Measurements from ENCODE around the gene TTL.

DNA sequence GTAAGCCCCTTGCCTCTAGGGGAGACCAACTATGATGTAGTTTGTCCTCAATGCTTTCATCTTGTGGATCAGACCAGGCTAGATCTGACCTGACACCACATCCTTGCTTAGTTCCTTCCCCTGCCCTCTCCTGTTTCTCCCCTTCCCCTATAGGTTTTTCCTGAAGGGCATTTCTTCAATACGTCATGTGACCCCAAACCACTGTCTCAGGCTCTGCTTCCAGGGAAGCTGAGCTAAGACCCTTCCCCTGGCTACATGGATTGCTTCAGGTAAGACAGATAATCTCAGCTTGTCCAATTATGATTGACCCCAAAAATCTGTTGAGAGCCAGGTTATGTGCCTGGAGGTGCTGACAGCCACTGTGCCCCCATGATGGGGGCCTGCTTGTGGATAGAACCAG, 22.6 kb upstream of the TTL start:
- no peak for TF ChIP-seq CTCF (IDR thresholded peaks at IDR 0.05)
- TF ChIP-seq POLR2A (IDR thresholded peaks at IDR 0.05): no peak

Measured in heart left ventricle (tissue), 13 donors.